ENCODE results near the gene VAV2. TPM values are rescaled to one million over a fixed set of nuclear protein-coding genes. Genes with fewer than 3 reads are reported as not detected.

VAV2 gene
- total and polyA plus RNA-seq, 5 donors from 2014 or later = 0.24 to 0.67 (median 0.37) TPM; not detected in 1

- H3K9me3 Mint-ChIP-seq = no peaks in the 10 kb centered on the region
- H3K36me3 Mint-ChIP-seq = no peaks in the 10 kb centered on the region
- no peaks in the 10 kb centered on the region for H3K9me3 ChIP-seq (ENCODE audit: control insufficient read depth in 2 of 2, low read length in 2 of 2)
- peak overlapping the region in 1 of 3 donors; percentile 36 for H3K27ac Mint-ChIP-seq
- peaks cover 4% of the 10 kb centered on the region for H3K4me1 ChIP-seq (ENCODE audit: control insufficient read depth, insufficient read depth, low read length, poor library complexity, severe bottlenecking)
- no peak for ATAC-seq (ENCODE audit: low read depth in 2 of 2)
- H3K4me1 Mint-ChIP-seq = peaks cover 0 to 15% (median 9%) of the 10 kb centered on the region in 4 donors
- no peak overlapping the region for H3K4me3 ChIP-seq (ENCODE audit: low read depth, low read length)
- H3K4me3 Mint-ChIP-seq = no peak overlapping the region
- H3K27me3 ChIP-seq (ENCODE audit: control insufficient read depth, insufficient read depth, low read length) = no peaks in the 10 kb centered on the region
- H3K27me3 Mint-ChIP-seq = no peaks in the 10 kb centered on the region
- DNase-seq = no peak
- H3K36me3 ChIP-seq (ENCODE audit: control insufficient read depth, insufficient read depth, low read length) = no peaks in the 10 kb centered on the region
- H3K27ac ChIP-seq (ENCODE audit: insufficient read depth, low read length, poor library complexity, severe bottlenecking) = no peak overlapping the region
These were observed 39.2 kb downstream of the VAV2 start for GRCh38 chr9:133952598-133953550.

GRCh38 chr9:133951265-133951664 lies 40.9 kb downstream of the VAV2 start:
- no peaks in the 10 kb centered on the region for H3K27me3 Mint-ChIP-seq
- H3K4me1 Mint-ChIP-seq = peaks cover 0 to 13% (median 9%) of the 10 kb centered on the region in 4 donors
- H3K4me3 Mint-ChIP-seq = peak overlapping the region in 1 of 4 donors; percentile 22
- Histone ChIP-seq H3K27ac (ENCODE audit: insufficient read depth, low read length, poor library complexity, severe bottlenecking) (no peak overlapping the region), H3K4me1 (ENCODE audit: control insufficient read depth, insufficient read depth, low read length, poor library complexity, severe bottlenecking) (peaks cover 4% of the 10 kb centered on the region), H3K27me3 (ENCODE audit: control insufficient read depth, insufficient read depth, low read length) (no peaks in the 10 kb centered on the region), H3K36me3 (ENCODE audit: control insufficient read depth, insufficient read depth, low read length) (no peaks in the 10 kb centered on the region), H3K9me3 (ENCODE audit: control insufficient read depth in 2 of 2, low read length in 2 of 2) (no peaks in the 10 kb centered on the region), H3K4me3 (ENCODE audit: low read depth, low read length) (no peak overlapping the region)
- no peaks in the 10 kb centered on the region for H3K9me3 Mint-ChIP-seq
- no peak for DNase-seq
- H3K36me3 Mint-ChIP-seq = no peaks in the 10 kb centered on the region
- H3K27ac Mint-ChIP-seq = no peak overlapping the region
- ATAC-seq (ENCODE audit: low read depth in 2 of 2) = no peak

GRCh38 chr9:133950629-133951111 lies 41.5 kb downstream of the VAV2 start:
- Histone ChIP-seq H3K4me3 (ENCODE audit: low read depth, low read length) (no peak overlapping the region), H3K27ac (ENCODE audit: insufficient read depth, low read length, poor library complexity, severe bottlenecking) (no peak overlapping the region), H3K36me3 (ENCODE audit: control insufficient read depth, insufficient read depth, low read length) (no peaks in the 10 kb centered on the region), H3K4me1 (ENCODE audit: control insufficient read depth, insufficient read depth, low read length, poor library complexity, severe bottlenecking) (no peaks in the 10 kb centered on the region), H3K9me3 (ENCODE audit: control insufficient read depth in 2 of 2, low read length in 2 of 2) (no peaks in the 10 kb centered on the region), H3K27me3 (ENCODE audit: control insufficient read depth, insufficient read depth, low read length) (no peaks in the 10 kb centered on the region)
- ATAC-seq (ENCODE audit: low read depth in 2 of 2) = no peak
- peak overlapping the region in 1 of 4 donors; percentile 22 for H3K4me3 Mint-ChIP-seq
- H3K27ac Mint-ChIP-seq = no peak overlapping the region
- H3K4me1 Mint-ChIP-seq = peaks cover 0 to 12% (median 9%) of the 10 kb centered on the region in 4 donors
- H3K36me3 Mint-ChIP-seq = no peaks in the 10 kb centered on the region
- DNase-seq = no peak
- H3K27me3 Mint-ChIP-seq = no peaks in the 10 kb centered on the region
- H3K9me3 Mint-ChIP-seq = no peaks in the 10 kb centered on the region

- Histone ChIP-seq H3K27ac (ENCODE audit: insufficient read depth, low read length, poor library complexity, severe bottlenecking) (no peak overlapping the region), H3K27me3 (ENCODE audit: control insufficient read depth, insufficient read depth, low read length) (no peaks in the 10 kb centered on the region), H3K36me3 (ENCODE audit: control insufficient read depth, insufficient read depth, low read length) (no peaks in the 10 kb centered on the region), H3K9me3 (ENCODE audit: control insufficient read depth in 2 of 2, low read length in 2 of 2) (no peaks in the 10 kb centered on the region), H3K4me1 (ENCODE audit: control insufficient read depth, insufficient read depth, low read length, poor library complexity, severe bottlenecking) (no peaks in the 10 kb centered on the region), H3K4me3 (ENCODE audit: low read depth, low read length) (no peak overlapping the region)
- Mint-ChIP-seq H3K4me3 (no peak overlapping the region), H3K4me1 (peaks cover 0 to 12% (median 9%) of the 10 kb centered on the region in 4 donors), H3K27me3 (no peaks in the 10 kb centered on the region), H3K9me3 (no peaks in the 10 kb centered on the region), H3K27ac (no peak overlapping the region), H3K36me3 (no peaks in the 10 kb centered on the region)
- DNase-seq (no peak), ATAC-seq (ENCODE audit: low read depth in 2 of 2) (no peak)
These were observed 41.9 kb downstream of the VAV2 start for GRCh38 chr9:133950192-133950591.

GRCh38 chr9:133949486-133950061 lies 42.5 kb downstream of the VAV2 start:
- Mint-ChIP-seq H3K27ac (no peak overlapping the region), H3K36me3 (no peaks in the 10 kb centered on the region), H3K9me3 (no peaks in the 10 kb centered on the region), H3K27me3 (no peaks in the 10 kb centered on the region), H3K4me1 (peaks cover 0 to 8% (median 5%) of the 10 kb centered on the region in 4 donors), H3K4me3 (no peak overlapping the region)
- H3K9me3 ChIP-seq (ENCODE audit: control insufficient read depth in 2 of 2, low read length in 2 of 2) = no peaks in the 10 kb centered on the region
- H3K36me3 ChIP-seq (ENCODE audit: control insufficient read depth, insufficient read depth, low read length) = no peaks in the 10 kb centered on the region
- ATAC-seq (ENCODE audit: low read depth in 2 of 2) = no peak
- H3K27me3 ChIP-seq (ENCODE audit: control insufficient read depth, insufficient read depth, low read length) = no peaks in the 10 kb centered on the region
- no peak overlapping the region for H3K27ac ChIP-seq (ENCODE audit: insufficient read depth, low read length, poor library complexity, severe bottlenecking)
- H3K4me1 ChIP-seq (ENCODE audit: control insufficient read depth, insufficient read depth, low read length, poor library complexity, severe bottlenecking) = no peaks in the 10 kb centered on the region
- no peak overlapping the region for H3K4me3 ChIP-seq (ENCODE audit: low read depth, low read length)
- no peak for DNase-seq

GRCh38 chr9:133948561-133949485 lies 43.3 kb downstream of the VAV2 start:
- no peaks in the 10 kb centered on the region for H3K9me3 ChIP-seq (ENCODE audit: control insufficient read depth in 2 of 2, low read length in 2 of 2)
- Mint-ChIP-seq H3K4me1 (peaks cover 0 to under 1% (median 0%) of the 10 kb centered on the region in 4 donors), H3K4me3 (no peak overlapping the region), H3K27me3 (no peaks in the 10 kb centered on the region), H3K9me3 (no peaks in the 10 kb centered on the region), H3K27ac (no peak overlapping the region), H3K36me3 (no peaks in the 10 kb centered on the region)
- H3K4me3 ChIP-seq (ENCODE audit: low read depth, low read length) = no peak overlapping the region
- H3K36me3 ChIP-seq (ENCODE audit: control insufficient read depth, insufficient read depth, low read length) = no peaks in the 10 kb centered on the region
- H3K4me1 ChIP-seq (ENCODE audit: control insufficient read depth, insufficient read depth, low read length, poor library complexity, severe bottlenecking) = no peaks in the 10 kb centered on the region
- DNase-seq (no peak), ATAC-seq (ENCODE audit: low read depth in 2 of 2) (no peak)
- H3K27ac ChIP-seq (ENCODE audit: insufficient read depth, low read length, poor library complexity, severe bottlenecking) = no peak overlapping the region
- no peaks in the 10 kb centered on the region for H3K27me3 ChIP-seq (ENCODE audit: control insufficient read depth, insufficient read depth, low read length)

GRCh38 chr9:133948131-133948530 lies 44.0 kb downstream of the VAV2 start:
- no peaks in the 10 kb centered on the region for H3K9me3 Mint-ChIP-seq
- DNase-seq = no peak
- H3K4me1 Mint-ChIP-seq = no peaks in the 10 kb centered on the region

More at GRCh38 chr9:133948131-133948530, 44.0 kb downstream of the VAV2 start:
- Mint-ChIP-seq H3K36me3 (no peaks in the 10 kb centered on the region), H3K27ac (no peak overlapping the region), H3K27me3 (no peaks in the 10 kb centered on the region), H3K4me3 (no peak overlapping the region)
- ATAC-seq (ENCODE audit: low read depth in 2 of 2) = no peak
- no peaks in the 10 kb centered on the region for H3K9me3 ChIP-seq (ENCODE audit: control insufficient read depth in 2 of 2, low read length in 2 of 2)
- H3K27me3 ChIP-seq (ENCODE audit: control insufficient read depth, insufficient read depth, low read length) = no peaks in the 10 kb centered on the region
- H3K4me1 ChIP-seq (ENCODE audit: control insufficient read depth, insufficient read depth, low read length, poor library complexity, severe bottlenecking) = no peaks in the 10 kb centered on the region
- no peak overlapping the region for H3K4me3 ChIP-seq (ENCODE audit: low read depth, low read length)
- H3K36me3 ChIP-seq (ENCODE audit: control insufficient read depth, insufficient read depth, low read length) = no peaks in the 10 kb centered on the region
- no peak overlapping the region for H3K27ac ChIP-seq (ENCODE audit: insufficient read depth, low read length, poor library complexity, severe bottlenecking)

Data from CD4-positive, CD25-positive, alpha-beta regulatory T cell (primary cell).